ENCODE results near the gene ATP5F1E. TPM values are rescaled to one million over a fixed set of nuclear protein-coding genes. Genes with fewer than 3 reads are reported as not detected.
A peak's percentile ranks its signal among the peaks of the same experiment; 100 is the strongest.

ATP5F1E gene
- total and polyA plus RNA-seq, 2 donors (not counting 3 experiments of a cell fraction or from before 2014, with no cell fraction given) = 29.0 to 107 TPM

GRCh38 chr20:59040667-59041066 is 8.5 kb upstream of the ATP5F1E start:
- ChIA-PET POLR2A (interaction anchor here (1.0 kb wide), 1 partner anchor 8 kb away, joined by 4 read pairs; the partner anchor contains the start of gene ATP5F1E), CTCF (interaction anchor here (1.6 kb wide), 1 partner anchor 9 kb away, joined by 4 read pairs; the partner anchor contains the start of gene ATP5F1E)
- H3K4me3 ChIP-seq (replicated peaks in 1 of 3; ENCODE audit: insufficient read depth in 1 of 3, low read depth in 1 of 3, low read length in 3 of 3) = no peak overlapping the region
- no peaks in the 10 kb centered on the region for H3K27me3 ChIP-seq (ENCODE audit: control insufficient read depth in 2 of 2, insufficient read depth in 2 of 2, low read length in 2 of 2)
- H3K36me3 ChIP-seq (ENCODE audit: control insufficient read depth in 2 of 2, extremely low read depth in 1 of 2, insufficient read depth in 2 of 2, low read length in 2 of 2) = peaks cover 14 to 21% of the 10 kb centered on the region in 2 experiments
- no peak overlapping the region for H3K27ac ChIP-seq (ENCODE audit: insufficient read depth, low read depth, low read length)
- no peaks in the 10 kb centered on the region for H3K9me3 ChIP-seq (replicated peaks; ENCODE audit: control insufficient read depth, insufficient read depth, low read length)
- intact Hi-C loops (cut with micrococcal nuclease) (no loop called here), dilution Hi-C loops (cut with MboI; ENCODE audit: extremely low pct_ligation_motif_present, low sequenced_read_pairs) (no loop called here)
- H4K20me1 ChIP-seq (replicated peaks; ENCODE audit: control insufficient read depth, extremely low read depth, insufficient read depth, low read length) = no peaks in the 10 kb centered on the region
- H3K9me1 ChIP-seq (replicated peaks; ENCODE audit: control insufficient read depth, extremely low read depth, insufficient read depth, low read length) = no peaks in the 10 kb centered on the region
- TF ChIP-seq CTCF (IDR thresholded peaks at IDR 0.05; ENCODE audit: extremely low read depth in 1 of 2, insufficient read depth in 1 of 2, low read depth in 1 of 2, low read length in 2 of 2) = no peak
- TF ChIP-seq GATA2 (IDR thresholded peaks at IDR 0.05; ENCODE audit: insufficient read depth, insufficient read length, low read depth, low read length) = no peak
- TF ChIP-seq POLR2A (IDR thresholded peaks at IDR 0.05; ENCODE audit: low read depth, low read length) = no peak
- TF ChIP-seq MYC (IDR thresholded peaks at IDR 0.05; ENCODE audit: low read depth, low read length) = no peak
- TF ChIP-seq MAX (IDR thresholded peaks at IDR 0.05; ENCODE audit: insufficient read depth, insufficient read length) = no peak
- peak overlapping the region; percentile 31 for H3K4me2 ChIP-seq (ENCODE audit: insufficient read depth, low read length)
- FAIRE-seq (no peak), DNase-seq (ENCODE audit: low read depth, low spot score) (no peak)
- no peak overlapping the region for H2AFZ ChIP-seq (ENCODE audit: low read depth, low read length)
- no TSS peak for BruUV-seq (replicated peaks)
- peaks cover 48% of the 10 kb centered on the region for H3K79me2 ChIP-seq (ENCODE audit: control insufficient read depth, insufficient read depth, low read length)
- H3K9ac ChIP-seq (replicated peaks; ENCODE audit: extremely low read depth, insufficient read depth, low read length) = no peak overlapping the region
- H3K4me1 ChIP-seq (ENCODE audit: control insufficient read depth, extremely low read depth, insufficient read depth, low read length) = peaks cover 8% of the 10 kb centered on the region

- Histone ChIP-seq H4K20me1 (replicated peaks; ENCODE audit: control insufficient read depth, extremely low read depth, insufficient read depth, low read length) (no peaks in the 10 kb centered on the region), H3K4me3 (replicated peaks in 1 of 3; ENCODE audit: insufficient read depth in 1 of 3, low read depth in 1 of 3, low read length in 3 of 3) (no peak overlapping the region), H2AFZ (ENCODE audit: low read depth, low read length) (no peak overlapping the region), H3K27ac (ENCODE audit: insufficient read depth, low read depth, low read length) (no peak overlapping the region), H3K9me3 (replicated peaks; ENCODE audit: control insufficient read depth, insufficient read depth, low read length) (no peaks in the 10 kb centered on the region), H3K9ac (replicated peaks; ENCODE audit: extremely low read depth, insufficient read depth, low read length) (no peak overlapping the region), H3K4me1 (ENCODE audit: control insufficient read depth, extremely low read depth, insufficient read depth, low read length) (peaks cover 8% of the 10 kb centered on the region), H3K79me2 (ENCODE audit: control insufficient read depth, insufficient read depth, low read length) (peaks cover 48% of the 10 kb centered on the region), H3K9me1 (replicated peaks; ENCODE audit: control insufficient read depth, extremely low read depth, insufficient read depth, low read length) (no peaks in the 10 kb centered on the region), H3K4me2 (ENCODE audit: insufficient read depth, low read length) (no peak overlapping the region), H3K36me3 (ENCODE audit: control insufficient read depth in 2 of 2, extremely low read depth in 1 of 2, insufficient read depth in 2 of 2, low read length in 2 of 2) (peaks cover 17 to 28% of the 10 kb centered on the region in 2 experiments), H3K27me3 (ENCODE audit: control insufficient read depth in 2 of 2, insufficient read depth in 2 of 2, low read length in 2 of 2) (no peaks in the 10 kb centered on the region)
- ChIA-PET CTCF (no interaction called here), POLR2A (no interaction called here)
- FAIRE-seq = peak; percentile 75
- no TSS peak for BruUV-seq (replicated peaks)
- dilution Hi-C loops (cut with MboI; ENCODE audit: extremely low pct_ligation_motif_present, low sequenced_read_pairs) = no loop called here
- TF ChIP-seq POLR2AphosphoS5 (IDR thresholded peaks at IDR 0.05; ENCODE audit: insufficient read depth, low read depth, low read length) (no peak), JUN (IDR thresholded peaks at IDR 0.05; ENCODE audit: borderline replicate concordance, insufficient read depth, insufficient read length, low read depth) (no peak), CTCF (IDR thresholded peaks at IDR 0.05; ENCODE audit: extremely low read depth in 1 of 2, insufficient read depth in 1 of 2, low read depth in 1 of 2, low read length in 2 of 2) (no peak), MAX (IDR thresholded peaks at IDR 0.05; ENCODE audit: insufficient read depth, insufficient read length) (no peak), POLR2A (IDR thresholded peaks at IDR 0.05; ENCODE audit: low read depth, low read length) (no peak), GATA2 (IDR thresholded peaks at IDR 0.05; ENCODE audit: insufficient read depth, insufficient read length, low read depth, low read length) (no peak)
- no peak for DNase-seq (ENCODE audit: low read depth, low spot score)
- intact Hi-C loops (cut with micrococcal nuclease) = no loop called here
These were observed 7.1 kb upstream of the ATP5F1E start for GRCh38 chr20:59039233-59039632.

Measured in endothelial cell of umbilical vein (primary cell).